ENCODE measurements around the gene CDHR5.

DNA sequence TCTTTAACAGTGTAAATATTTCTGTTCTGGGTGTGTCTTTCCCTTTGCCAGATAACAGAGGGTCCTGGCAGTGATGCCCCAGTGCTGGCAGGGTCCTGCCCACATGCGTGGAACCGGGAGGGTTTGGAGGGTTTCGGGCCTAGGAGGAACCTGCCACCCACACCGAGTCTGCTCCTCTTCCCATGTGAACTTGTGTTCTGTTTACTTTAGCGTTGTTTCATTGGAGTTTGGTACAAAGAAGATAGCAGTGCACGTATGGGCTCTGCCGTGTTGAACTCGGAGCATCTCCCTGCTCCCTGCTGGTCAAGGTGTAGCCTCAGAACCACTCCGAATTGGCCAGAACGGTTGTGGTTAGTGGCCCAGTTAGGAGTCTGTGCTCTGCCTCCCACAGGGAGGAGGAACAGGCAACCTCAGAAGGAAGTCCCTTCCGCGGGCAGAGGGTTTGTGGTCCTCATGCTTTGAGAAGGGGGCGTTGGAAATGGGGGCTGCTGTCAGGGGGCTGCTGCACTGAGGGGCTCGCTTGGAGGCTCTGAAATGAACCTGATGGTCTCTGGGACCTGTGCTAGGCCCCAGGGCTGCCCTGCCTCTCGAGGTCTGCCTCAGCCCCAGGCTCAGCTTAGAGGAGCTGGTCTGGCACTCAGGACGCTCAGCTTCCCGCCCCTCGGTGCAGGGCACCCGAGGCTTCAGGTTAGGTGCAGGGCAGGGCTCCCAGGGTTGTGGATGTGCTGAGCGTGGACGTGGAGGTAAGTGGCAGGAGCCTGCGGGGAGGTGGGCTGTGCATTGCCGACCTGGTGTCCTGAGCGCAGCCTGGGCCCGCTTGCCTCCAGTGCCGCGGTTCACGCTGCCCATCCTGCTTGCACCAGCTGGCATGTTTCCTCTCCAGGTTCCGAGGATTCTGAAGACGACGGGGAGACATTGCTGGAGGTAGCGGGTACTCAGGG, 38.1 kb downstream of the CDHR5 start:
- TF ChIP-seq EP300 (IDR thresholded peaks at IDR 0.05) (no peak), POLR2A (IDR thresholded peaks at IDR 0.05) (no peak)
- TF ChIP-seq, protein P1, sequence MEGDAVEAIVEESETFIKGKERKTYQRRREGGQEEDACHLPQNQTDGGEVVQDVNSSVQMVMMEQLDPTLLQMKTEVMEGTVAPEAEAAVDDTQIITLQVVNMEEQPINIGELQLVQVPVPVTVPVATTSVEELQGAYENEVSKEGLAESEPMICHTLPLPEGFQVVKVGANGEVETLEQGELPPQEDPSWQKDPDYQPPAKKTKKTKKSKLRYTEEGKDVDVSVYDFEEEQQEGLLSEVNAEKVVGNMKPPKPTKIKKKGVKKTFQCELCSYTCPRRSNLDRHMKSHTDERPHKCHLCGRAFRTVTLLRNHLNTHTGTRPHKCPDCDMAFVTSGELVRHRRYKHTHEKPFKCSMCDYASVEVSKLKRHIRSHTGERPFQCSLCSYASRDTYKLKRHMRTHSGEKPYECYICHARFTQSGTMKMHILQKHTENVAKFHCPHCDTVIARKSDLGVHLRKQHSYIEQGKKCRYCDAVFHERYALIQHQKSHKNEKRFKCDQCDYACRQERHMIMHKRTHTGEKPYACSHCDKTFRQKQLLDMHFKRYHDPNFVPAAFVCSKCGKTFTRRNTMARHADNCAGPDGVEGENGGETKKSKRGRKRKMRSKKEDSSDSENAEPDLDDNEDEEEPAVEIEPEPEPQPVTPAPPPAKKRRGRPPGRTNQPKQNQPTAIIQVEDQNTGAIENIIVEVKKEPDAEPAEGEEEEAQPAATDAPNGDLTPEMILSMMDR (IDR thresholded peaks at IDR 0.05) = no peak

Measured in ovary (tissue), 3 donors.